Testis (tissue), 3 donors: Measurements from ENCODE around the gene SLC4A11. TPM values are rescaled to one million over a fixed set of nuclear protein-coding genes. Genes with fewer than 3 reads are reported as not detected.

ENCODE experiments used
- DNase-seq: peaks from one replicate; pipeline ENCODE4 v3.0.0-alpha.2; 2019
- H3K27ac ChIP-seq, 2 donors: fragments of 200-600 bp; sonication (generic); one replicate each; pipeline ENCODE4 v1.5.1; 2019
- H3K27me3 ChIP-seq: fragments of 200-600 bp; sonication (generic); one replicate; pipeline ENCODE4 v1.5.1; 2019
- H3K36me3 ChIP-seq: fragments of 200-600 bp; sonication (generic); one replicate; pipeline ENCODE4 v1.5.1; 2017; ENCODE audit warnings: low read depth; ENCODE audit errors: missing control alignments
- H3K4me1 ChIP-seq: fragments of 200-600 bp; sonication (generic); one replicate; pipeline ENCODE4 v1.5.1; 2019
- H3K4me3 ChIP-seq, 2 donors: fragments of 200-600 bp; sonication (generic); one replicate each; pipeline ENCODE4 v1.5.1; 2017 to 2019
- H3K9me3 ChIP-seq: fragments of 200-600 bp; sonication (generic); one replicate; pipeline ENCODE4 v1.5.1; 2017
- POLR2A ChIP-seq: fragments of 450-650 bp; IDR thresholded peaks from one replicate; pipeline ENCODE4 v1.6.1; 2017; ENCODE audit warnings: antibody characterized with exemption, mild to moderate bottlenecking, moderate library complexity
- WGBS, 2 donors: methylation state at CpG; one replicate each; pipeline ENCODE4 v1.1.5; 2018; 5-methylcytosine and 5-hydroxymethylcytosine counted together
- intact Hi-C: fragments of 100-400 bp; cut with DNase I; formaldehyde crosslinking; loops from one replicate; pipeline ENCODE4 v1.15.1; 2023; ENCODE audit warnings: low total_unique reads
- polyA plus RNA-seq: library from polyadenylated mRNA; stranded (reverse); fragments of 350-450 nt; fragmentation: Illumina TruSeq; extraction: RNeasy Lipid Tissue Mini Kit (QIAGEN cat#74804); gene quantifications from one replicate; pipeline ENCODE4 v1.2.3, GENCODE V29; 2014; ENCODE audit warnings: low read depth, low replicate concordance; ENCODE audit not compliant: insufficient read depth
- total RNA-seq, 2 donors: library from RNA; depleted of rRNA; stranded (reverse); fragments of >200 nt; gene quantifications; one replicate each; pipeline ENCODE4 v1.2.3, GENCODE V29; 2016
- TF ChIP-seq, protein P1 (sequence below), 3 experiments: fragments of 450-650 bp in 2 of 3; fragments of 200-600 bp in 1 of 3; sonication (generic) in 1 of 3; IDR thresholded peaks; one replicate each; pipeline ENCODE4 v1.5.1; 2016 to 2019; ENCODE audit warnings: antibody characterized with exemption in 3 of 3, mild to moderate bottlenecking in 2 of 3, moderate library complexity in 1 of 3

SLC4A11 gene
- total and polyA plus RNA-seq, 3 donors from 2014 or later, result 9.2 to 10.7 (median 10.7) TPM

GRCh38 chr20:3181270-3181669, 57.7 kb downstream of the SLC4A11 start:
- no peaks in the 10 kb centered on the region for H3K36me3 ChIP-seq
- no peak overlapping the region for H3K27ac ChIP-seq
- TF ChIP-seq, protein P1, sequence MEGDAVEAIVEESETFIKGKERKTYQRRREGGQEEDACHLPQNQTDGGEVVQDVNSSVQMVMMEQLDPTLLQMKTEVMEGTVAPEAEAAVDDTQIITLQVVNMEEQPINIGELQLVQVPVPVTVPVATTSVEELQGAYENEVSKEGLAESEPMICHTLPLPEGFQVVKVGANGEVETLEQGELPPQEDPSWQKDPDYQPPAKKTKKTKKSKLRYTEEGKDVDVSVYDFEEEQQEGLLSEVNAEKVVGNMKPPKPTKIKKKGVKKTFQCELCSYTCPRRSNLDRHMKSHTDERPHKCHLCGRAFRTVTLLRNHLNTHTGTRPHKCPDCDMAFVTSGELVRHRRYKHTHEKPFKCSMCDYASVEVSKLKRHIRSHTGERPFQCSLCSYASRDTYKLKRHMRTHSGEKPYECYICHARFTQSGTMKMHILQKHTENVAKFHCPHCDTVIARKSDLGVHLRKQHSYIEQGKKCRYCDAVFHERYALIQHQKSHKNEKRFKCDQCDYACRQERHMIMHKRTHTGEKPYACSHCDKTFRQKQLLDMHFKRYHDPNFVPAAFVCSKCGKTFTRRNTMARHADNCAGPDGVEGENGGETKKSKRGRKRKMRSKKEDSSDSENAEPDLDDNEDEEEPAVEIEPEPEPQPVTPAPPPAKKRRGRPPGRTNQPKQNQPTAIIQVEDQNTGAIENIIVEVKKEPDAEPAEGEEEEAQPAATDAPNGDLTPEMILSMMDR (IDR thresholded peaks at IDR 0.05), result no peak
- no peak for TF ChIP-seq POLR2A
- no peaks in the 10 kb centered on the region for H3K4me1 ChIP-seq
- intact Hi-C loops, result no loop called here
- H3K9me3 ChIP-seq, result no peaks in the 10 kb centered on the region
- DNase-seq, result no peak
- no peak overlapping the region for H3K4me3 ChIP-seq
- H3K27me3 ChIP-seq, result no peaks in the 10 kb centered on the region
- 85% methylated on average over 5 of the region's 5 CpGs for WGBS, 2 donors

GRCh38 chr20:3180319-3180718, 58.7 kb downstream of the SLC4A11 start:
- Histone ChIP-seq H3K27ac (no peak overlapping the region), H3K9me3 (no peaks in the 10 kb centered on the region), H3K4me3 (no peak overlapping the region), H3K36me3 (no peaks in the 10 kb centered on the region), H3K4me1 (no peaks in the 10 kb centered on the region), H3K27me3 (no peaks in the 10 kb centered on the region)
- intact Hi-C loops, result no loop called here
- DNase-seq, result no peak
- WGBS, 2 donors, result 77 to 88% methylated on average over 4 of the region's 4 CpGs
- no peak for TF ChIP-seq POLR2A
- TF ChIP-seq, protein P1 (IDR thresholded peaks at IDR 0.05), result no peak

GRCh38 chr20:3177746-3178485, 61.1 kb downstream of the SLC4A11 start:
- WGBS, 2 donors, result 81 to 90% methylated on average over 8 of the region's 8 CpGs
- TF ChIP-seq, protein P1 (IDR thresholded peaks at IDR 0.05), result no peak
- no peak for TF ChIP-seq POLR2A
- Histone ChIP-seq H3K27ac (no peak overlapping the region), H3K27me3 (no peaks in the 10 kb centered on the region), H3K36me3 (no peaks in the 10 kb centered on the region), H3K4me1 (no peaks in the 10 kb centered on the region), H3K9me3 (no peaks in the 10 kb centered on the region), H3K4me3 (no peak overlapping the region)
- no peak for DNase-seq
- intact Hi-C loops, result no loop called here

Other genes with a start within 250 kb of the SLC4A11 start
- not detected for gene GNRH2, start 195.6 kb downstream of the SLC4A11 start, total RNA-seq
- gene GNRH2, start 195.6 kb downstream of the SLC4A11 start, polyA plus RNA-seq, result 2.6 TPM
- 10 to 100 TPM; 37.4 to 55.9 TPM for gene MRPS26, start 193.1 kb downstream of the SLC4A11 start, total RNA-seq
- 28.3 TPM for gene MRPS26, start 193.1 kb downstream of the SLC4A11 start, polyA plus RNA-seq
- gene OXT, start 167.6 kb downstream of the SLC4A11 start, total RNA-seq, result 1 to 10 TPM; 3.7 to 6.7 TPM
- gene OXT, start 167.6 kb downstream of the SLC4A11 start, polyA plus RNA-seq, result 1.7 TPM
- gene AVP, start 154.5 kb downstream of the SLC4A11 start, total RNA-seq, result 1 to 10 TPM in 1 of 2 donors, not detected in 1; 1.3 TPM
- not detected for gene AVP, start 154.5 kb downstream of the SLC4A11 start, polyA plus RNA-seq
- 10 to 100 TPM; 20.5 to 20.7 TPM for gene FASTKD5, start 79.3 kb downstream of the SLC4A11 start, total RNA-seq
- gene FASTKD5, start 79.3 kb downstream of the SLC4A11 start, polyA plus RNA-seq, result 28.2 TPM
- 10 to 100 TPM in 1 of 2 donors, 1 to 10 TPM in 1; 9.9 to 10.4 TPM for gene UBOX5, start 79.3 kb downstream of the SLC4A11 start, total RNA-seq
- 9.9 TPM for gene UBOX5, start 79.3 kb downstream of the SLC4A11 start, polyA plus RNA-seq
- gene LZTS3, start 65.6 kb downstream of the SLC4A11 start, total RNA-seq, result 10 to 100 TPM; 13.9 to 16.8 TPM
- 7.2 TPM for gene LZTS3, start 65.6 kb downstream of the SLC4A11 start, polyA plus RNA-seq
- 10 to 100 TPM; 78.9 to 93.8 TPM for gene DDRGK1, start 34.5 kb downstream of the SLC4A11 start, total RNA-seq
- 57.2 TPM for gene DDRGK1, start 34.5 kb downstream of the SLC4A11 start, polyA plus RNA-seq
- 10 to 100 TPM; 42.2 to 49.8 TPM for gene ITPA, start 29.7 kb downstream of the SLC4A11 start, total RNA-seq
- 36.4 TPM for gene ITPA, start 29.7 kb downstream of the SLC4A11 start, polyA plus RNA-seq
- gene DNAAF9, start 168.5 kb upstream of the SLC4A11 start, total RNA-seq, result 10 to 100 TPM; 31.6 to 36.8 TPM
- 22.1 TPM for gene DNAAF9, start 168.5 kb upstream of the SLC4A11 start, polyA plus RNA-seq
- gene ATRN, start 231.8 kb upstream of the SLC4A11 start, total RNA-seq, result 10 to 100 TPM; 39.4 to 42.7 TPM
- 43.8 TPM for gene ATRN, start 231.8 kb upstream of the SLC4A11 start, polyA plus RNA-seq